ENCODE data around the gene LRG1.
"Not testable (repeated sequence)": the region's sequence is repeated elsewhere in the genome, so short reads cannot be mapped to it uniquely, and the experiment has no call there.

Gene LRG1

GRCh38 chr19:4550018-4550417, 10.2 kb upstream of the LRG1 start:
- no peak for DNase-seq

GRCh38 chr19:4548238-4548584, 8.4 kb upstream of the LRG1 start:
- no peak for DNase-seq

- DNase-seq = no peak
Observed at GRCh38 chr19:4547303-4548237, 7.7 kb upstream of the LRG1 start.

GRCh38 chr19:4543842-4544647, 4.2 kb upstream of the LRG1 start:
- no peak for DNase-seq

GRCh38 chr19:4542896-4543841, 3.3 kb upstream of the LRG1 start:
- DNase-seq = no peak

- DNase-seq = not testable (repeated sequence)
Observed at GRCh38 chr19:4541806-4542145, 1.9 kb upstream of the LRG1 start.

- DNase-seq = no peak
Observed at GRCh38 chr19:4541114-4541805, 1.4 kb upstream of the LRG1 start.

- no peak for DNase-seq
Observed at GRCh38 chr19:4539169-4539692, 605 bp downstream of the LRG1 start.

GRCh38 chr19:4538601-4538954, 1.3 kb downstream of the LRG1 start:
- DNase-seq = no peak

- DNase-seq = no peak
Observed at GRCh38 chr19:4537953-4538600, 1.8 kb downstream of the LRG1 start.

GRCh38 chr19:4536798-4537197, 3.0 kb downstream of the LRG1 start:
- DNase-seq = no peak

- peak; percentile 53 for DNase-seq
Observed at GRCh38 chr19:4534836-4535658, 4.8 kb downstream of the LRG1 start, which contains the start of gene PLIN5. PLIN5 (minus strand) TSS chr19:4535224; CDS start chr19:4534074, 1,150 bp downstream.

- no peak for DNase-seq
Observed at GRCh38 chr19:4533835-4534424, 5.9 kb downstream of the LRG1 start.

- no peak for DNase-seq
Observed at GRCh38 chr19:4533334-4533733, 6.5 kb downstream of the LRG1 start.

- DNase-seq = no peak
Observed at GRCh38 chr19:4531562-4532165, 8.2 kb downstream of the LRG1 start.

- DNase-seq = no peak
Observed at GRCh38 chr19:4529924-4530522, 9.8 kb downstream of the LRG1 start.

GRCh38 chr19:4528843-4529242, 11.0 kb downstream of the LRG1 start:
- DNase-seq = no peak

GRCh38 chr19:4527377-4527776, 12.5 kb downstream of the LRG1 start:
- DNase-seq = not testable (repeated sequence)

GRCh38 chr19:4525563-4526002, 14.3 kb downstream of the LRG1 start:
- DNase-seq = no peak

Measured in effector CD8-positive, alpha-beta T cell (primary cell).